RKO (cell line): ENCODE measurements around the gene SIGLEC9.

Experiments
- DNase-seq: peaks from one replicate; pipeline ENCODE4 v3.0.0-alpha.2; 2016; ENCODE audit warnings: low spot score

The SIGLEC9 gene

GRCh38 chr19:51097166-51097738, 27.5 kb upstream of the SIGLEC9 start:
- DNase-seq: peak; percentile 60

GRCh38 chr19:51097796-51098195, 26.9 kb upstream of the SIGLEC9 start:
- no peak for DNase-seq

- no peak for DNase-seq
These were observed 26.2 kb upstream of the SIGLEC9 start for GRCh38 chr19:51098365-51099046.

- no peak for DNase-seq
These were observed 25.7 kb upstream of the SIGLEC9 start for GRCh38 chr19:51099047-51099382.

GRCh38 chr19:51100601-51101000, 24.1 kb upstream of the SIGLEC9 start:
- no peak for DNase-seq

- DNase-seq: no peak
These were observed 23.4 kb upstream of the SIGLEC9 start for GRCh38 chr19:51101171-51101865.

- DNase-seq: peak; percentile 23
These were observed 21.7 kb upstream of the SIGLEC9 start for GRCh38 chr19:51102991-51103390.

- no peak for DNase-seq
These were observed 20.8 kb upstream of the SIGLEC9 start for GRCh38 chr19:51103926-51104341.

GRCh38 chr19:51107406-51108065, 17.2 kb upstream of the SIGLEC9 start:
- peak; percentile 84 for DNase-seq

GRCh38 chr19:51108066-51108804, 16.5 kb upstream of the SIGLEC9 start, which contains the start of gene CTU1:
TSS of gene CTU1 (minus strand) at chr19:51108409. CDS start at chr19:51104569, 3,840 bp downstream.
- DNase-seq: peak; percentile 99

- DNase-seq: no peak
These were observed 15.9 kb upstream of the SIGLEC9 start for GRCh38 chr19:51108805-51109146.

GRCh38 chr19:51110666-51110971, 14.1 kb upstream of the SIGLEC9 start:
- no peak for DNase-seq

- DNase-seq: peak; percentile 36
These were observed 13.1 kb upstream of the SIGLEC9 start for GRCh38 chr19:51111606-51112005.

GRCh38 chr19:51114087-51114729, 10.5 kb upstream of the SIGLEC9 start:
- no peak for DNase-seq

GRCh38 chr19:51116736-51117286, 7.9 kb upstream of the SIGLEC9 start:
- DNase-seq: no peak

- DNase-seq: no peak
These were observed 5.6 kb upstream of the SIGLEC9 start for GRCh38 chr19:51119101-51119500.

GRCh38 chr19:51119611-51120010, 5.1 kb upstream of the SIGLEC9 start:
- no peak for DNase-seq

GRCh38 chr19:51120160-51120559, 4.5 kb upstream of the SIGLEC9 start:
- DNase-seq: no peak

GRCh38 chr19:51121257-51121656, 3.4 kb upstream of the SIGLEC9 start:
- DNase-seq: no peak

GRCh38 chr19:51122112-51122981, 2.4 kb upstream of the SIGLEC9 start:
- peak; percentile 47 for DNase-seq

- no peak for DNase-seq
These were observed 1.3 kb upstream of the SIGLEC9 start for GRCh38 chr19:51123381-51123800.
